Heart right ventricle (tissue), 16 donors: Measurements from ENCODE around the gene MYO10. TPM values are rescaled to one million over a fixed set of nuclear protein-coding genes. Genes with fewer than 3 reads are reported as not detected.
A peak's percentile ranks its signal among the peaks of the same experiment; 100 is the strongest.

ENCODE experiments used
- ATAC-seq, 8 donors: fragments of 200-7000 bp; cut with Tn5 transposase; one replicate each; pipeline ENCODE4 v1.9.1; 2020; ENCODE audit warnings: mild to moderate bottlenecking in 8 of 8, moderate library complexity in 8 of 8, moderate number of reproducible peaks in 1 of 8
- DNase-seq, 2 donors: peaks; one replicate each; pipeline ENCODE4 v3.0.0-alpha.2; 2020
- H3K27ac ChIP-seq, 10 donors: fragments of 200-600 bp; sonication (generic) in 2 of 10; one replicate each; pipeline versions ENCODE4 v1.5.0 to v1.8.0; 2020 to 2022; ENCODE audit warnings: mild to moderate bottlenecking in 3 of 10
- H3K27me3 ChIP-seq, 7 donors: fragments of 200-600 bp; one replicate each; pipeline ENCODE4 v1.8.0; 2021 to 2022; ENCODE audit warnings: mild to moderate bottlenecking in 2 of 7
- H3K36me3 ChIP-seq, 9 donors: fragments of 200-600 bp; sonication (generic) in 1 of 9; one replicate each; pipeline versions ENCODE4 v1.5.0 to v1.8.0; 2020 to 2022; ENCODE audit warnings: mild to moderate bottlenecking in 2 of 9
- H3K4me1 ChIP-seq, 9 donors: fragments of 200-600 bp; sonication (generic) in 1 of 9; one replicate each; pipeline versions ENCODE4 v1.5.0 to v1.8.0; 2020 to 2022; ENCODE audit warnings: mild to moderate bottlenecking in 4 of 9
- H3K4me3 ChIP-seq, 10 donors: fragments of 200-600 bp; sonication (generic) in 2 of 10; one replicate each; pipeline versions ENCODE4 v1.5.0 to v1.8.0; 2020 to 2022; ENCODE audit warnings: mild to moderate bottlenecking in 7 of 10, moderate library complexity in 2 of 10
- H3K9me3 ChIP-seq, 11 donors: fragments of 200-600 bp in 10 of 11; sonication (generic) in 2 of 11; one replicate each; pipeline versions ENCODE4 v1.5.0 to v1.8.0; 2013 to 2022; ENCODE audit warnings: mild to moderate bottlenecking in 2 of 11, control low read depth in 1 of 11, moderate library complexity in 1 of 11
- WGBS, 2 donors: extraction: QIAGEN DNeasy Blood & Tissue Kit; methylation state at CpG; one replicate each; pipeline ENCODE4 v1.1.7; 2013; ENCODE audit warnings: inconsistent platforms in 1 of 2; 5-methylcytosine and 5-hydroxymethylcytosine counted together
- intact Hi-C, 10 donors: fragments of 100-400 bp; cut with DNase I; formaldehyde crosslinking; loops; one replicate each; pipeline versions ENCODE4 v1.11.1 to v1.14.2; 2022
- polyA plus RNA-seq, 2 donors: library from polyadenylated mRNA; stranded (reverse); fragments of 200-250 nt; gene quantifications; one replicate each; pipeline ENCODE4 v1.2.3, GENCODE V29; 2013
- total RNA-seq, 10 donors: library from RNA; stranded (reverse); fragmentation: NEBNext Ultra II Directional in 3 of 10; extraction: Animal tissue kit (Norgen Biotek cat#: 25700) in 3 of 10; gene quantifications; one replicate each; pipeline versions ENCODE4 v1.2.1 to v1.2.4, GENCODE V29; 2021 to 2023
- TF ChIP-seq, protein P1 (sequence below), 9 donors: fragments of 200-600 bp; sonication (generic) in 2 of 9; IDR thresholded peaks; one replicate each; pipeline versions ENCODE4 v1.5.0 to v1.8.0; 2021 to 2022; ENCODE audit warnings: antibody characterized with exemption in 9 of 9, mild to moderate bottlenecking in 5 of 9, moderate library complexity in 1 of 9
- donor health status: Arrhythmogenic right ventricular cardiomyopathy.
- donor health status: ischemic (EF 13 %, LVEDD 7.1; RV severe dilation, severe dysfunction).
- donor health status: healthy with polysubstance abuse.
- donor health status: DM: no; HTN: yes; CAD: no.
- donor health status: DM: no; HTN: no; CAD: no.
- donor health status: ischemic (EF 25% LVEDD 6.9; RV normal size, moderate dysfunction).
- donor health status: ischemic (EF 25% LVEDD 5.7; RV mildly dilated, moderate dysfunction).
- donor health status: healthy.
- donor health status: DM: yes; HTN: yes; CAD: no.
- donor health status: Ischemic cardiomyopathy.
- donor health status: ischemic (EF 35%, LVEDD 5.7; RV mildly dilated, moderate dysfunction).
- donor health status: nonischemic (EF 11% LVEDD 7.7; RV severe dilation, severe dysfunction).
- donor health status: DM: yes; HTN: yes; CAD: no.
- donor health status: PGD.
- donor health status: ischemic (EF 29% LVEDD 5.4; RV normal size, mild dysfunction).
- donor health status: nonischemic (EF 23%, LVEDD 6.1; RV moderate dilation, normal function).

MYO10 gene
- total and polyA plus RNA-seq, 12 donors: 1.2 to 8.2 (median 4.6) TPM

DNA sequence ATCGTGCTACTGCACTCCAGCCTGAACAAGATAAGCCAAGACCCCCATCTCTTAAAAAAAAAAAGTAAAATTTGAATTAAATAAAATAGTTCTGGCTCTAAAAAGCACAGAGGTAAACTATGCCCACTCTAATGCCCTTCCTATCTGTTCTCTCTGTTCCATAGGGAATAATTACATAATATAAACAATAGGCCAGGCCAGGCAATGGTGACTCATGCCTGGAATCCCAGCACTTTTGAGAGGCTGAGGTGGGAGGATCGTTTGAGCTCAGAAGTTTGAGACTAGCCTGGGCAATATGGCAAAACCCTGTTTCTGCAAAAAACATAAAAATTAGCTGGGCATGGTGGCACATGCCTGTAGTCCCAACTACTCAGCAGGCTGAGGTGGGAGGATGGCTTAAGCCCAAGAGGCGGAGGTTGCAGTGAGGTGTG is 47.4 kb downstream of the MYO10 start:
- DNase-seq: no peak
- WGBS, 2 donors: 72 to 73% methylated on average over 3 of the region's 3 CpGs
- TF ChIP-seq, protein P1, sequence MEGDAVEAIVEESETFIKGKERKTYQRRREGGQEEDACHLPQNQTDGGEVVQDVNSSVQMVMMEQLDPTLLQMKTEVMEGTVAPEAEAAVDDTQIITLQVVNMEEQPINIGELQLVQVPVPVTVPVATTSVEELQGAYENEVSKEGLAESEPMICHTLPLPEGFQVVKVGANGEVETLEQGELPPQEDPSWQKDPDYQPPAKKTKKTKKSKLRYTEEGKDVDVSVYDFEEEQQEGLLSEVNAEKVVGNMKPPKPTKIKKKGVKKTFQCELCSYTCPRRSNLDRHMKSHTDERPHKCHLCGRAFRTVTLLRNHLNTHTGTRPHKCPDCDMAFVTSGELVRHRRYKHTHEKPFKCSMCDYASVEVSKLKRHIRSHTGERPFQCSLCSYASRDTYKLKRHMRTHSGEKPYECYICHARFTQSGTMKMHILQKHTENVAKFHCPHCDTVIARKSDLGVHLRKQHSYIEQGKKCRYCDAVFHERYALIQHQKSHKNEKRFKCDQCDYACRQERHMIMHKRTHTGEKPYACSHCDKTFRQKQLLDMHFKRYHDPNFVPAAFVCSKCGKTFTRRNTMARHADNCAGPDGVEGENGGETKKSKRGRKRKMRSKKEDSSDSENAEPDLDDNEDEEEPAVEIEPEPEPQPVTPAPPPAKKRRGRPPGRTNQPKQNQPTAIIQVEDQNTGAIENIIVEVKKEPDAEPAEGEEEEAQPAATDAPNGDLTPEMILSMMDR (IDR thresholded peaks at IDR 0.05): no peak
- H3K4me3 ChIP-seq: no peak overlapping the region
- ATAC-seq: no peak
- no peaks in the 10 kb centered on the region for H3K36me3 ChIP-seq
- H3K27me3 ChIP-seq: no peaks in the 10 kb centered on the region
- peaks cover 0 to 30% (median 10%) of the 10 kb centered on the region in 9 donors for H3K4me1 ChIP-seq
- H3K9me3 ChIP-seq: no peaks in the 10 kb centered on the region
- H3K27ac ChIP-seq: no peak overlapping the region
- intact Hi-C loops: no loop called here

DNA sequence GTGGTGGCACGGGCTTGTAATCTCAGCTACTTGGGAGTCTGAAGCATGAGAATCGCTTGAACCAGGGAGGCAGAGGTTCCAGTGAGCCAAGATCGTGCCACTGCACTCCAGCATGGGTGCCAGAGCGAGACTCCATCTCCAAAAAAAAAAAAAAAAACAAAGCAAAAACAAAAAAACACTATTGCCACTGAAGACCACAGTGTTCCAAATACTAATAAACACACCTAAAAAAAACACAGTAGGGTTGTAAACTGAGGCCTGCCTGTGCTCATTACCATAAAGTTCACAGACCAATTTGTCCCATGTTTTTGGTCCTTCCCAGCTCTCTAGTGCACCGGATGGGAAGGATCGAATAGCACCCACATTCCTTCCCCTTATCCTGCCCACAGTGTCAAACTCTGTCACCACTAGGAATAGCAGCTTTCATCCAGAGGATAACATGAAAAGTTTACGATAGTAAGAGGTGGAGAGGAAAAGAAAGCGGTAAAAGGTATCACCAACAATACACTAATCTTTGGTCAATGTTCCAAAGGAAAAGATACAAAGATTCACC is 49.2 kb downstream of the MYO10 start:
- no peak for ATAC-seq
- peak overlapping the region in 2 of 10 donors; percentile 14 to 17 for H3K27ac ChIP-seq
- no peaks in the 10 kb centered on the region for H3K9me3 ChIP-seq

DNA sequence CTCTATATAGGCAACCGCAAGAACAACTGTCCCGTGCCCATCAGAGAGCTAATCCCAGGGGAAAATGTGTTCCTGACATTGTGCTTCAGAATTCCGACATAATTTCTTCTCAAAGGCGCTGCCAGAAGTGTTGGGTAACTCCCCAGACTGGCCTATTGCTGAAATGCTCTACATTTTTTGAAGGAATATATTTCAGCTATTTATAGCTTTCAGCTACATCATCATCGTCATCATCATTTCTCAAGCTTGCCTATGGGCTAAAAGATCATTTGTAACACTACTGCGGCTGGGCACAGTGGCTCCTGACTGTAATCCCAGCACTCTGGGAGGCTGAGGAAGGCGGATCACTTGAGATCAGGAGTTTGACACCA is 49.7 kb downstream of the MYO10 start:
- DNase-seq: no peak
- ATAC-seq: peak in 4 of 8 donors; percentile 21 to 74 (median 39)
- no peaks in the 10 kb centered on the region for H3K36me3 ChIP-seq
- H3K27me3 ChIP-seq: no peaks in the 10 kb centered on the region
- intact Hi-C loops: no loop called here
- H3K9me3 ChIP-seq: no peaks in the 10 kb centered on the region
- no peak overlapping the region for H3K4me3 ChIP-seq
- TF ChIP-seq, protein P1 (IDR thresholded peaks at IDR 0.05): no peak
- 51 to 58% methylated on average over 7 of the region's 7 CpGs for WGBS, 2 donors
- H3K4me1 ChIP-seq: peaks cover 0 to 33% (median 10%) of the 10 kb centered on the region in 9 donors
- peak overlapping the region in 3 of 10 donors; percentile 14 to 17 (median 14) for H3K27ac ChIP-seq

More for the DNA sequence above, 49.2 kb downstream of the MYO10 start:
- Histone ChIP-seq H3K36me3 (no peaks in the 10 kb centered on the region), H3K4me1 (peaks cover 0 to 30% (median 10%) of the 10 kb centered on the region in 9 donors), H3K4me3 (no peak overlapping the region), H3K27me3 (no peaks in the 10 kb centered on the region)
- no peak for DNase-seq
- TF ChIP-seq, protein P1 (IDR thresholded peaks at IDR 0.05): no peak
- intact Hi-C loops: no loop called here
- WGBS, 2 donors: 70 to 76% methylated on average over 8 of the region's 8 CpGs

DNA sequence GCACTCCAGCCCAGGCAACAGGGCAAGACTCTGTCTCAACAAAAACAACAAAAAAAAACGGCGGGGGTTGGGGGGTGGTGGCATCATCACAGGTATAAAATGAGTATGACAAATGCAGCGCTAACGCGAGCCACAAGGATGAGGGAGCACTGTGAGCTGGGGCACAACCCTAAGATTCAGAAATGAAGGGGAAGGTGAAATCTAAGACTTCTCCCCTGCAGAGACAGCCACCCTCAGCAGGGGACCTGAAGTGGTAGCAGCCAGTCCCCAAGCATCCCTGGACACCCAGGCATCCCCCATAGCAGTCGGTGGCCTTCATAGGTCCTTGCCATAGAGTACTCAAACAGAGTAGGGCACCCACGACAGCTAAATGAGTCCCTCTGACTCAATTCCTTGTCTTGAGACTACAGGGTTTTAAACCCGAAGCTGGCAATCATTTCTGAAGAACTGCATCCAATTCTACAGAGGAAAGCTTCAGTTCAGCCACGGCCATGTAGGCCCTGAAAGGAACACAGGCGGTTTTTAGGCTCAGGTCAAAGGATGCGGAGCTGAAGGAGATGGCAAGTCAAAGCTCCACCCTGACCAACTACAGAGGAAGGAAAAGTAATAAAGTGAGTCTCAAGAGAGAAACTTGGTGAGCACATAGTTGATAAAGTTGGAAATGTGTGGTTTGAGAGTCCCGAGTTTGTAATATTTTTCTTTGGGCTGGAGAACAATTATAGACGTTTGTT is 50.3 kb downstream of the MYO10 start:
- Histone ChIP-seq H3K4me3 (no peak overlapping the region), H3K9me3 (no peaks in the 10 kb centered on the region), H3K27me3 (no peaks in the 10 kb centered on the region), H3K36me3 (no peaks in the 10 kb centered on the region), H3K27ac (peak overlapping the region in 2 of 10 donors; percentile 14 to 17), H3K4me1 (peaks cover 0 to 37% (median 10%) of the 10 kb centered on the region in 9 donors)
- peak in 2 of 8 donors; percentile 11 to 52 for ATAC-seq
- intact Hi-C loops: no loop called here
- WGBS, 2 donors: 71 to 76% methylated on average over 13 of the region's 13 CpGs
- DNase-seq: no peak
- TF ChIP-seq, protein P1 (IDR thresholded peaks at IDR 0.05): no peak
